Progenitor cell of endocrine pancreas (in vitro differentiated cells): Measurements from ENCODE around the gene DENND1A. TPM values are rescaled to one million over a fixed set of nuclear protein-coding genes. Genes with fewer than 3 reads are reported as not detected.

Experiments
- DNase-seq: peaks from one replicate; pipeline ENCODE4 v3.0.0; 2021; ENCODE audit warnings: low spot score; ENCODE audit not compliant: unreplicated experiment
- H3K27ac Mint-ChIP-seq: 2 replicates; pipeline ENCODE4 v1.8.0; 2021; ENCODE audit warnings: mild to moderate bottlenecking, moderate library complexity, mixed read lengths
- H3K27me3 Mint-ChIP-seq: 2 replicates; pipeline ENCODE4 v1.8.0; 2021; ENCODE audit warnings: mixed read lengths
- H3K36me3 Mint-ChIP-seq: 2 replicates; pipeline ENCODE4 v1.8.0; 2022; ENCODE audit warnings: mixed read lengths; ENCODE audit not compliant: insufficient read depth
- H3K4me1 Mint-ChIP-seq: 2 replicates; pipeline ENCODE4 v1.8.0; 2021; ENCODE audit warnings: low read depth, mixed read lengths
- H3K4me3 Mint-ChIP-seq: 2 replicates; pipeline ENCODE4 v1.8.0; 2021; ENCODE audit warnings: low read depth, mild to moderate bottlenecking, moderate library complexity, mixed read lengths
- H3K9me3 Mint-ChIP-seq: 2 replicates; pipeline ENCODE4 v1.8.0; 2021; ENCODE audit warnings: low read depth, mixed read lengths
- total RNA-seq: library from RNA; stranded (reverse); gene quantifications from 2 replicates; pipeline ENCODE4 v1.2.1, GENCODE V29; 2021
- TF ChIP-seq, protein P1 (sequence below): fragments of 200-600 bp; sonication (generic); IDR thresholded peaks from one replicate; pipeline ENCODE4 v1.5.0; 2021; ENCODE audit warnings: antibody characterized with exemption, mild to moderate bottlenecking; ENCODE audit not compliant: unreplicated experiment

Gene DENND1A
- total RNA-seq, 1 donor from 2014 or later, result 20.1 TPM

DNA sequence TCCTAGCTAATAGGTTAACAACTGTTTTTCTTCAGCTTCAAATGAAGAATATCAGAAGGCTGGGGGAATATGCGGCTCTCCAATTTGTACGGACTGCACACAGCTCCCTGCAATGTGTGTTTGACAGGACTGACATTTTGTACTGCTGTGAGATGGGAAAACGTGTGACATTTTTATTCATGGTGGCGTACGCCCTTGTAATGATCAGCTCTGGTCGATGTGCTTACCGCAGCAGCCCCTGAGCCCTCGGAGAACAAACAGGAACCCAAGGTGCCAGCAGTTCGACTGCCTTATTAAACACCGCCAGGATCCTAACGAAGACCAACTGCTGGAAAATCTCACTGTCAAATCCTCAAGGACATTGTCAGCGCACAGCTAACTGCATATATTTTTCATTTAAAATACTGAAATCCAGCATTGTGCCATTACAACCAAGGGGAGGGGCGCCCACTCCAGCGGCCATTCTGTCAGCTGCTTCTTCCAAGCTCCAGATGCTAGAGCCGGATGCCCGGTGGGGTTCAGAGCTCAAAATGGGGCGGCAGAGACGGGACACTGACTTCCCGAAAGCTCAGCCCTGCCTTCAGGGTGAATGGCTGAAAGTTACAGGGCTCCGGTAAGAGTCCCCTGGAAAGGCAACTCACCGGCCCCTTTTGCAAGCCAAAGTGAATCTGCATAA is 507.2 kb downstream of the DENND1A start:
- H3K27ac Mint-ChIP-seq, result no peak overlapping the region
- no peaks in the 10 kb centered on the region for H3K9me3 Mint-ChIP-seq
- peaks cover 6% of the 10 kb centered on the region for H3K36me3 Mint-ChIP-seq
- peaks cover 3% of the 10 kb centered on the region for H3K4me1 Mint-ChIP-seq
- TF ChIP-seq, protein P1, sequence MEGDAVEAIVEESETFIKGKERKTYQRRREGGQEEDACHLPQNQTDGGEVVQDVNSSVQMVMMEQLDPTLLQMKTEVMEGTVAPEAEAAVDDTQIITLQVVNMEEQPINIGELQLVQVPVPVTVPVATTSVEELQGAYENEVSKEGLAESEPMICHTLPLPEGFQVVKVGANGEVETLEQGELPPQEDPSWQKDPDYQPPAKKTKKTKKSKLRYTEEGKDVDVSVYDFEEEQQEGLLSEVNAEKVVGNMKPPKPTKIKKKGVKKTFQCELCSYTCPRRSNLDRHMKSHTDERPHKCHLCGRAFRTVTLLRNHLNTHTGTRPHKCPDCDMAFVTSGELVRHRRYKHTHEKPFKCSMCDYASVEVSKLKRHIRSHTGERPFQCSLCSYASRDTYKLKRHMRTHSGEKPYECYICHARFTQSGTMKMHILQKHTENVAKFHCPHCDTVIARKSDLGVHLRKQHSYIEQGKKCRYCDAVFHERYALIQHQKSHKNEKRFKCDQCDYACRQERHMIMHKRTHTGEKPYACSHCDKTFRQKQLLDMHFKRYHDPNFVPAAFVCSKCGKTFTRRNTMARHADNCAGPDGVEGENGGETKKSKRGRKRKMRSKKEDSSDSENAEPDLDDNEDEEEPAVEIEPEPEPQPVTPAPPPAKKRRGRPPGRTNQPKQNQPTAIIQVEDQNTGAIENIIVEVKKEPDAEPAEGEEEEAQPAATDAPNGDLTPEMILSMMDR, result no peak
- H3K27me3 Mint-ChIP-seq, result peaks cover 3% of the 10 kb centered on the region
- no peak overlapping the region for H3K4me3 Mint-ChIP-seq
- DNase-seq, result no peak

DNA sequence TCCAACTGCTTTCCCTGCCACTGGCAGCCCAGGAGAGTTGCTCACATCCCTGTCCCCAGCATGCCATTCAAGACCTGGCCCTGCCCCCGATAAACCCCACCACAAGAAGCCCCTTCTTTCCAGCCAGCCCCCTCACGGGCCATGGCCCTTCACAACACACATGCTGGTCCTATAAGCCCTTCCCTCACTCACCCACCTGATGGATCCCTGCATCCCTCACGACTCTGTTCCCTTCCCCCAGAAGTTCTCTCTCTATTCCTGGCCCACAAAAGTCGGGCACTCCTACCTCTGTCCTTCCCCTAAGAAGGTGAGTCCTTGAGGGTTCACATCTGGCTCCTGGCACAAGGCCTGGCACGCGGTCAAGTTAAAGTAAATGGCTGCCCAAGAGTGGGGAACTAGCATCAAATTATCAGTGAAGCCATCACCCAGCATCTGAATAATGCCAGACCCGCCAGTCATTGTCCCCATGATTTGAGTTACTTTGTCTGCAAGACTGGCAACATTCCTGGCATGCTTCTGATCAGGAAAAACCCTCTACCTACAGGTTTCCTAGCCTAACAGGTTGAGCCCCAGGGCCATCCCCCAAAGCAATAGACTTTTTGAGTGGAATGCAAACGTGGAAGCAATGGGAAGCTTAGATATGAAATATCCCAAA is 508.0 kb downstream of the DENND1A start:
- Mint-ChIP-seq H3K36me3 (peaks cover 6% of the 10 kb centered on the region), H3K4me3 (no peak overlapping the region), H3K27me3 (peaks cover 3% of the 10 kb centered on the region), H3K27ac (peak overlapping the region; percentile 19), H3K4me1 (peaks cover 3% of the 10 kb centered on the region), H3K9me3 (no peaks in the 10 kb centered on the region)
- no peak for DNase-seq
- TF ChIP-seq, protein P1, result no peak

DNA sequence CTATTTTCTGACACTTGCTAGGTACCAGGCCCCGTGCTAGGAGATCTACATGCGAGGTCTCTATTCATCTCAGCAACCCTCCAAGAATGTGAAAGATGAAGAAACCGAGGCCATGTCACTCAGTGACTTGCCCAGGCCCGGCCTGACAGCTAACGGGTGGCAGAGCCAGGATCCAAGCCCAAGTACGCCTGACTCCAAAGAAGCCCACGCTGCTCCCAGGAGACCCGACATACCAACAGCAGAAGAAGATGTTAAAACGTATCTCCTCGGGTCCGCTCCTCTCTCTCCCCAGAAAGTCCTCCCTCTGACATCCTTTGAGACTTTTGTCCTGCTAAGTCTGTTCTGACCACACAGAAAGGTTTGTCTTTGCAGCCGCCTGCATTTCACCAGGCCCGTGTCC is 508.7 kb downstream of the DENND1A start:
- Mint-ChIP-seq H3K4me1 (peaks cover 3% of the 10 kb centered on the region), H3K4me3 (no peak overlapping the region), H3K36me3 (peaks cover 10% of the 10 kb centered on the region), H3K27me3 (peaks cover 8% of the 10 kb centered on the region), H3K9me3 (no peaks in the 10 kb centered on the region), H3K27ac (no peak overlapping the region)
- TF ChIP-seq, protein P1, result no peak
- DNase-seq, result no peak

DNA sequence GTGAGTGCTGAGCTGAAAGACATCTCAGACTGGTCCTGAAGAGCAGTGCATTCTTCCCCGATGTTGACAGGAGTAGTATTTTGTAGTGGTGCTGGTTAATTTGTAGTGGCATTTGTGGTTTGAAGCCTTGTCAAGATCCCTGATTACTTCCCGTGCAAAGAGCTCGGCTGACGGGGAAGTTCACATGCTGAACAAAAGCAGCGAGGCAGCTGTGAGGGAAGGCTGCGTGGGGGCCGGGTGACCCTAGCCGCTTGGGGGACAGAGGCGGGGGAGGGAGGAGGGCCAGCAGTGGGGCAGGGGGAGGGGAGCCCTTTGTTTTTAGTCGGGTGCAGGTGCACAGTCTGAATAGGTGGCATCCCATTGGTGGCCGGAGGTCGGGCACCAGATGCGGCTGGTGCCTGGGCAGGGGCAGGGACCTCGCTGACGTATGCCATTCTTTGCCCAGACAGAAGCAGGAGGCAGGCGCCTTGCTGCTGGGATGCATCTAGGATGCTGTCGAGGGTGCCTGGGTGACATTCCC is 509.3 kb downstream of the DENND1A start:
- TF ChIP-seq, protein P1, result no peak

DNA sequence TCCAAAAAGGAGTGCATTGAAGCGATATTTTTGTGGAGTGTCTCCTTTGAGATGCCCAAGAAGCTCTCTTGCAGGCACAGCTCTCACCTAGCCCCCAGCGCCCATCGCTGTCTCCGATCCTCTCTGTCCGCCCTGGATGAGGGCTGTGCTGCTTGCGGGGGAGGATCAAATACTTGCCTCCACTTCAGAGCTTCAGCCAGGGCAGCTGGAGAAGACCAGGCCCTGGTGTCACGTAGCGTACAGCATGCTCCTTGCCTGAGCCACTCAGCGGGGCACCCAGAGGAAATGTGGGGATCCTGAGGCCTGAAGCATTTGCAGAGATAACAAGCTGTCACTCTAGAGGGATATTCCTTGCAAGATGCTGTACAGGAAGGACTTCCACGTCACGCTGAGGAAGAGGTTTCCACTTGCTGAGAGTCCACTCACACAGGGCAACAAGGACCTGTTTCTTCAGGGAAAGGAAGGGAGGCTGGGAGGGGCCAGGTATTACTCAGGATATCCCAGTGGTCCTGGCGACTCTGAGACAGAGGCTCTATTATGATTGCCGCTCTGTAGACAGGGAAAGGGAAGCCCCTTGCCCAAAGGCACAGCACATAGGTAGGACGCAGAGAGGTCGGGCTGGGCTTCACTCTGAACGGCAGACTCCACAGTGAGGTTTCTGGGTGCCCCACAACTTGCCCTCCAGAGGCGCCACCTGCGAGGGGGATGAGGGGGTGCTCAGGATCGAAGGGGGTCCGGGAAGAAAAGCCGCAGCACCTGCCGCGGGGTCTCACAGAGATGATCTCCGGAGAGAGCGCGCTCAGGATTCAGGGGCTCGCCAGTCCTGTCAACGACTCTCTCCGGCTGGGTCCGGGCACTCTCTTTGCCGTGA is 510.0 kb downstream of the DENND1A start:
- Mint-ChIP-seq H3K27ac (no peak overlapping the region), H3K4me3 (no peak overlapping the region), H3K9me3 (no peaks in the 10 kb centered on the region), H3K4me1 (peaks cover 3% of the 10 kb centered on the region), H3K36me3 (peaks cover 11% of the 10 kb centered on the region), H3K27me3 (peaks cover 10% of the 10 kb centered on the region)
- TF ChIP-seq, protein P1, result no peak
- DNase-seq, result no peak

More for the DNA sequence above, 509.3 kb downstream of the DENND1A start:
- DNase-seq, result no peak
- Mint-ChIP-seq H3K9me3 (no peaks in the 10 kb centered on the region), H3K4me1 (peaks cover 3% of the 10 kb centered on the region), H3K4me3 (no peak overlapping the region), H3K36me3 (peaks cover 11% of the 10 kb centered on the region), H3K27me3 (peaks cover 9% of the 10 kb centered on the region), H3K27ac (no peak overlapping the region)
